LNCAP (cell line): ENCODE data around the gene ADAM15.

Source experiments
- TF ChIP-seq, protein P1 (sequence below): fragments of 450-650 bp; IDR thresholded peaks from 2 replicates; pipeline ENCODE4 v1.5.1; 2017; ENCODE audit warnings: mild to moderate bottlenecking

ADAM15 gene

DNA sequence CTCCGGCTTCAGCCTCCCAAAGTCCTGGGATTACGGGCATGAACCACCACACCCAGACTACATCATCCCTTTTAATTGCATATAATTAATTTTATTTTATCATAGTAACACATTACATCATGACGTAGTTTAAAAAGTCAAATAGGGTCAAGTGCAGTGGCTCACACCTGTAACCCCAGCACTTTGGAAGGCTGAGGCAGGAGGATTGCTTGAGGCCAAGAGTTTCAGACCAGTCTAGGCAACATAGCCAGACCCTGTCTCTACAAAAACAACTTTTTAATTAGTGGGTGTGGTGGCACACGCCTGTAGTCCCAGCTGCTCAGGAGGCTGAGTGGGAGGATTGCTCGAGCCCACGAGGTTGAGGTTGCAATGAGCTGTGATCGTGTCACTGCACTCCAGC, 48.2 kb downstream of the ADAM15 start:
- TF ChIP-seq, protein P1, sequence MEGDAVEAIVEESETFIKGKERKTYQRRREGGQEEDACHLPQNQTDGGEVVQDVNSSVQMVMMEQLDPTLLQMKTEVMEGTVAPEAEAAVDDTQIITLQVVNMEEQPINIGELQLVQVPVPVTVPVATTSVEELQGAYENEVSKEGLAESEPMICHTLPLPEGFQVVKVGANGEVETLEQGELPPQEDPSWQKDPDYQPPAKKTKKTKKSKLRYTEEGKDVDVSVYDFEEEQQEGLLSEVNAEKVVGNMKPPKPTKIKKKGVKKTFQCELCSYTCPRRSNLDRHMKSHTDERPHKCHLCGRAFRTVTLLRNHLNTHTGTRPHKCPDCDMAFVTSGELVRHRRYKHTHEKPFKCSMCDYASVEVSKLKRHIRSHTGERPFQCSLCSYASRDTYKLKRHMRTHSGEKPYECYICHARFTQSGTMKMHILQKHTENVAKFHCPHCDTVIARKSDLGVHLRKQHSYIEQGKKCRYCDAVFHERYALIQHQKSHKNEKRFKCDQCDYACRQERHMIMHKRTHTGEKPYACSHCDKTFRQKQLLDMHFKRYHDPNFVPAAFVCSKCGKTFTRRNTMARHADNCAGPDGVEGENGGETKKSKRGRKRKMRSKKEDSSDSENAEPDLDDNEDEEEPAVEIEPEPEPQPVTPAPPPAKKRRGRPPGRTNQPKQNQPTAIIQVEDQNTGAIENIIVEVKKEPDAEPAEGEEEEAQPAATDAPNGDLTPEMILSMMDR, result no peak

DNA sequence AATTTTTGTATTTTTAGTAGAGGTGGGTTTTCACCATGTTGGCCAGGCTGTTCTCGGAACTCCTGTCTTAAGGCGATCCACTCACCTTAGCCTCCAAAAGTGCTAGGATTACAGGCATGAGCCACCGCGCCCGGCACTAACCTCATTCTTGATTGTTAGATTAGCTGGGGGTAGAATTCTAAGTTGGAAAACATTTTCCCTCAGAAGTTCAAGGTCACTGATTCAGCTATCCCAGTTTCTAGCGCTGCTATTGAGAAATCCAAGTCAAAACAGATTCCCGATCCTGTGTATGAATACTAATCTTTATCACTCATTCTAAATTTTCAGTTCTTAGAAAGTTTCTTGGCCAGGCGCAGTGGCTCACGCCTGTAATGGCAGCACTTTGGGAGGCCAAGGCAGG, 52.2 kb downstream of the ADAM15 start:
- TF ChIP-seq, protein P1, result no peak

DNA sequence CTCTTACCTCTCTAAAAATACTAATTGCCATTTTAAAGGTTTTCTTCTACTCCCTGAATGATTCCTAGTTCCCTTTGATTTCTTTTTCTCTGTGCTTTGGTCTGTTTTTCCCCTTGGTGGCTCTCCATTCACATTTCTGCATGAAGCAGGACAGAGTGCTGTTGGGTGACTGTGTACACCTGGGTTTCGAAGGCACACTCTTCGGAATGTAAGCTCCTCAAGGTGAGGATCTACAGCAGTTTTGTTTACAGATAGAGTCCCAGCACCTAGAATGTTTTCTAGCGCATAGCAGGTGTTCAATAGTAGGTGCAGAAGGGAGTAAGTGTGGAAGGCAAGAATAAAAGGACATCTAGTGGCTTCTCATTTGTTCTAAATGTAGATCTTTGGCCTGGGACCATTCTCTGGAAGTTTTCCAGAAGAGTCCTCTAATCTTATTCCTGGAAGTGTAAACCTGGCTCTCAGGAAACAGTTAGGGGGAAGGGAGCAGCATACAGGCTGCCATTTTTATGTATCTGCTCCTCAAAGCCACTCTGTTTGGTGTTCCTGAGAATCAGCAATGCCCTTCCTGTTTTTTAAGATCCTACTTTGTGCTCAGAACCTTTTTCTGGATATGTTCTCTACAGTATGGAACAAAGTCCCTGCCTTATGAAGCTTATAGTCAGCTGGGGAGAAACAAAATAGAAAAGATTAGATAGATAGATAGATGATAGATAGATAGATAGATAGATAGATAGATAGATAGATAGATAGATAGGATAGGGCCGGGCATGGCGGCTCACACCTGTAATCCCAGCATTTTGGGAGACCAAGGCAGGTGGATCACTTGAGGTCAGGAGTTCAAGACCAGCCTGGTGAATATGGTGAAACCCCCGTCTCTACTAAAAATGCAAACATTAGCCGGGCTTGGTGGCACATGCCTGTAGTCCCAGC, 53.8 kb downstream of the ADAM15 start:
- TF ChIP-seq, protein P1, result no peak

DNA sequence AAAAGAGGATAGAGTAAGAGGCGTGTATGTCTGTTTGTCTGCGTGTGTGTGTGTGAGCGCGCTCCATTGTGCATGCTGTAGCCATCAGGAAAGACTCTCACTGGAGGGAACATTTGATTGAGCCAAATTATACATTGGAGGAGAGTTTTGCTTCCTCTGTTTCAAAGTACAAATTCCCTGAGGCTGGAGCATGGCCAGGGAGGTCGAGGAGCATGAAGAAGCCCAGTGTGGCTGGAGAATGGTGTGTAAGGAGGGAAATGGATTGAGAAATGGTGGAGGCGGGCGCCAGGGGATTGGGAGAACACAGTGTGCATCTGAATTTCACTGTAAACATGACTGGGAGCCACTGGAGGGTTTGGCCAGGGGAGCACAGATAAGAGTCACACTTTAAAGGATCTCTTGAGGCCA, 54.5 kb downstream of the ADAM15 start:
- TF ChIP-seq, protein P1, result no peak

DNA sequence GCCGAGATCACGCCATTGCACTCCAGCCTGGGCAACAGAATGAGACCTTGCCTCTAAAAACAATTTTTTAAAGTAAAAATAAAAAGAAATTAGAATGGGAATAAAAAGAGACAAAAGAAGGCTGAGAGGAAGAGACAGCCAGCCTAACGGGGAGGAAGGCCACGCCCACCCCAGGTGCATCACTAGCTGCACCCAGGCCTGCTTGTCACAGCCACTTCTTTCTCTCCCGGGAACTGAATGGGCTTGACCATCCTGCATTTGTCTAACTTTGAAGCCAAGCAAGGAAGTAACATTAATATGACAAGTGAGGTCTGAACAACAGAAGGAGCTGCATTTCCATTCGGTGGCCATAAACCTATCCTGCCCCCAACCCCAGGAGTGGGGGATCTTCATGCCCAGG, 55.7 kb downstream of the ADAM15 start:
- TF ChIP-seq, protein P1, result no peak

DNA sequence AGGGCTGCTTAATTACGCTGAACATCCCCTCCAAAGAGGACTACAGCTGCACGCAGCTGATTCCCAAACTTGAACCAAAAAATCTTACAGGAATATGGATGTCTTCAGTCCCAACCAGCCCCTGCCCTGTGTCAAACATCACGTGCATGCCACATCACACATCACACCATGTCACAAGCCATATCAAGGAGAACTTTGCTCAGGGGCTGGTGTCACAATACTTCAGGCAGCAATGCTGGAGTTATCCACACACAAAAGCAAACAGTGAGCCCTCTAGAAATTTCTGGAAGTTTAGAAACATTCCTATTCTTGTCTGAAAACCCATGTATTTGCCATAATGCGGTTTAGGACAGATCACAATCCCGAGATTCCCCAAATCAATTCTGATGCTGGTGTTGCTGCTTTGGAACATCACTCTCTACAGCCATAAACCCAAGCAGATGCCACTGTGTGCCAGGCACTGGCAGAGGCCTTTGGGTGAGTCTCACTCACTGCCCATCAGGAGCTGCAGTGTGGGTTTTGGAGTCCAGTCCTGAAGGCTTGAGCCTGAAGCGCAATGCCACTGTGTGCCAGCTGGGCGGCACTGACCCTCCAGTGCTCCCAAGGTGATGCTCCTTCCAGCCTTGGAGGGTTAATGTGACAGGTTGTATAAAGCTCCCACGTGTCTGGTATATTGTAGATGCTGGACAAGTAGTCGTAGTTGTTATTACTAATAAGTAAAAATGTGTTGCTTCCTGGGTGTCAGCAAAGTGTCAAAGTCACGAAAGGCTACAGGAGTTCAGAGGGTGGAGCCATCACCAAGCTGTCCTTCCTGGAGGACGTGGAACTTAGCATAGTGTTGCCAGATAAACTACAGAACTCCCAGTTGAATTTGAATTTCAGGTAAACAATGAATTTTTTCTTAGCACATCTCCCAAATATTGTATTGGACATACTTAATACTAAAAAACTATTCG, 56.5 kb downstream of the ADAM15 start:
- TF ChIP-seq, protein P1, result no peak

DNA sequence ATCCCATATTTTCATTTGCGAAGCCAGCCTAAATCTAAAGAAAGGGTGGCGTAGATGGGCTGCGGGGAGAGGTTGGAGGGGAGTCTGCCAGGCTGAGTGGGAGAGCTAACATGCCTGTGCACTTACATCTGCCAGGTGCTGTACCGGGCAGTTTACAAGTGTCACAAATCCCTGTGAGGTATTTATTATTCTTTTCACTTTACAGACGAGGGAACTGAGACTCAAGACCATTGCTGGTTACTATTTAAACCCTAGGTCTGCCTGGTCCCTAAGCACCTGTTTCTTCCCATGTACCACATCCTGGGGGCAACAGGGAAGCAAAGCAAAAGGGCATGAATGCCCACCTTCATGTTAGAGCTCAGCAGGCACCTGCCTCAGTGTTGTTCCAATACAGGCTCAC, 57.2 kb downstream of the ADAM15 start:
- TF ChIP-seq, protein P1, result no peak
